Testis (tissue), 3 donors: ENCODE results near the gene SUV39H1. TPM values are rescaled to one million over a fixed set of nuclear protein-coding genes. Genes with fewer than 3 reads are reported as not detected.
A peak's percentile ranks its signal among the peaks of the same experiment; 100 is the strongest.

ENCODE experiments used
- DNase-seq: peaks from one replicate; pipeline ENCODE4 v3.0.0-alpha.2; 2019
- H3K27ac ChIP-seq, 2 donors: fragments of 200-600 bp; sonication (generic); one replicate each; pipeline ENCODE4 v1.5.1; 2019
- H3K27me3 ChIP-seq: fragments of 200-600 bp; sonication (generic); one replicate; pipeline ENCODE4 v1.5.1; 2019
- H3K36me3 ChIP-seq: fragments of 200-600 bp; sonication (generic); one replicate; pipeline ENCODE4 v1.5.1; 2017; ENCODE audit warnings: low read depth; ENCODE audit errors: missing control alignments
- H3K4me1 ChIP-seq: fragments of 200-600 bp; sonication (generic); one replicate; pipeline ENCODE4 v1.5.1; 2019
- H3K4me3 ChIP-seq, 2 donors: fragments of 200-600 bp; sonication (generic); one replicate each; pipeline ENCODE4 v1.5.1; 2017 to 2019
- H3K9me3 ChIP-seq: fragments of 200-600 bp; sonication (generic); one replicate; pipeline ENCODE4 v1.5.1; 2017
- POLR2A ChIP-seq: fragments of 450-650 bp; IDR thresholded peaks from one replicate; pipeline ENCODE4 v1.6.1; 2017; ENCODE audit warnings: antibody characterized with exemption, mild to moderate bottlenecking, moderate library complexity
- WGBS, 2 donors: methylation state at CpG; one replicate each; pipeline ENCODE4 v1.1.5; 2018; 5-methylcytosine and 5-hydroxymethylcytosine counted together
- intact Hi-C: fragments of 100-400 bp; cut with DNase I; formaldehyde crosslinking; loops from one replicate; pipeline ENCODE4 v1.15.1; 2023; ENCODE audit warnings: low total_unique reads
- polyA plus RNA-seq: library from polyadenylated mRNA; stranded (reverse); fragments of 350-450 nt; fragmentation: Illumina TruSeq; extraction: RNeasy Lipid Tissue Mini Kit (QIAGEN cat#74804); gene quantifications from one replicate; pipeline ENCODE4 v1.2.3, GENCODE V29; 2014; ENCODE audit warnings: low read depth, low replicate concordance; ENCODE audit not compliant: insufficient read depth
- total RNA-seq, 2 donors: library from RNA; depleted of rRNA; stranded (reverse); fragments of >200 nt; gene quantifications; one replicate each; pipeline ENCODE4 v1.2.3, GENCODE V29; 2016
- TF ChIP-seq, protein P1 (sequence below), 3 experiments: fragments of 450-650 bp in 2 of 3; fragments of 200-600 bp in 1 of 3; sonication (generic) in 1 of 3; IDR thresholded peaks; one replicate each; pipeline ENCODE4 v1.5.1; 2016 to 2019; ENCODE audit warnings: antibody characterized with exemption in 3 of 3, mild to moderate bottlenecking in 2 of 3, moderate library complexity in 1 of 3

SUV39H1 gene
- total and polyA plus RNA-seq, 3 donors from 2014 or later: 10.3 to 16.7 (median 16.5) TPM

DNA sequence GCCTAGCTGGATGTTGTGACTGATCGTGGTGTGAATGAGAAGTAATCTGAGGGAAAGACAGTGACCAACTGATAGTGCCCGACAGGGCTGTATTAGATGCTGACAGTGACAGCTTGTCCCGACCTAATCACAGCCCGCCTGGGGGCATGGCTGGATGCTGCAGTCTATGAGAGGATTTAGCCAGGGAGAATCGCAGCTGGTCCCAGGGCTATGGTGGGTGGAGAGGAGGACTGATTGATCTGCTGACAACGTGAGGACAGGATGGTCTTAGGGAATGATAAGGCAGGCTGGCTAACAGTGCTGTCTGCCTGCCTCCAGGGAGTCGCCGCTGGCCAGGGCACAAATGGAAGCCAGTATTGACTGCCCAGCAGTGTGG, 621 bp upstream of the SUV39H1 start:
- WGBS, 2 donors: 0 to 1% methylated on average over 8 of the region's 8 CpGs
- peaks cover 4% of the 10 kb centered on the region for H3K4me1 ChIP-seq
- H3K4me3 ChIP-seq: peak overlapping the region; percentile 58 to 62
- no peak for DNase-seq
- TF ChIP-seq, protein P1, sequence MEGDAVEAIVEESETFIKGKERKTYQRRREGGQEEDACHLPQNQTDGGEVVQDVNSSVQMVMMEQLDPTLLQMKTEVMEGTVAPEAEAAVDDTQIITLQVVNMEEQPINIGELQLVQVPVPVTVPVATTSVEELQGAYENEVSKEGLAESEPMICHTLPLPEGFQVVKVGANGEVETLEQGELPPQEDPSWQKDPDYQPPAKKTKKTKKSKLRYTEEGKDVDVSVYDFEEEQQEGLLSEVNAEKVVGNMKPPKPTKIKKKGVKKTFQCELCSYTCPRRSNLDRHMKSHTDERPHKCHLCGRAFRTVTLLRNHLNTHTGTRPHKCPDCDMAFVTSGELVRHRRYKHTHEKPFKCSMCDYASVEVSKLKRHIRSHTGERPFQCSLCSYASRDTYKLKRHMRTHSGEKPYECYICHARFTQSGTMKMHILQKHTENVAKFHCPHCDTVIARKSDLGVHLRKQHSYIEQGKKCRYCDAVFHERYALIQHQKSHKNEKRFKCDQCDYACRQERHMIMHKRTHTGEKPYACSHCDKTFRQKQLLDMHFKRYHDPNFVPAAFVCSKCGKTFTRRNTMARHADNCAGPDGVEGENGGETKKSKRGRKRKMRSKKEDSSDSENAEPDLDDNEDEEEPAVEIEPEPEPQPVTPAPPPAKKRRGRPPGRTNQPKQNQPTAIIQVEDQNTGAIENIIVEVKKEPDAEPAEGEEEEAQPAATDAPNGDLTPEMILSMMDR (IDR thresholded peaks at IDR 0.05): no peak
- TF ChIP-seq POLR2A: no peak
- H3K27me3 ChIP-seq: no peaks in the 10 kb centered on the region
- intact Hi-C loops: no loop called here
- no peaks in the 10 kb centered on the region for H3K36me3 ChIP-seq
- H3K27ac ChIP-seq: peak overlapping the region; percentile 74 to 88
- H3K9me3 ChIP-seq: no peaks in the 10 kb centered on the region

DNA sequence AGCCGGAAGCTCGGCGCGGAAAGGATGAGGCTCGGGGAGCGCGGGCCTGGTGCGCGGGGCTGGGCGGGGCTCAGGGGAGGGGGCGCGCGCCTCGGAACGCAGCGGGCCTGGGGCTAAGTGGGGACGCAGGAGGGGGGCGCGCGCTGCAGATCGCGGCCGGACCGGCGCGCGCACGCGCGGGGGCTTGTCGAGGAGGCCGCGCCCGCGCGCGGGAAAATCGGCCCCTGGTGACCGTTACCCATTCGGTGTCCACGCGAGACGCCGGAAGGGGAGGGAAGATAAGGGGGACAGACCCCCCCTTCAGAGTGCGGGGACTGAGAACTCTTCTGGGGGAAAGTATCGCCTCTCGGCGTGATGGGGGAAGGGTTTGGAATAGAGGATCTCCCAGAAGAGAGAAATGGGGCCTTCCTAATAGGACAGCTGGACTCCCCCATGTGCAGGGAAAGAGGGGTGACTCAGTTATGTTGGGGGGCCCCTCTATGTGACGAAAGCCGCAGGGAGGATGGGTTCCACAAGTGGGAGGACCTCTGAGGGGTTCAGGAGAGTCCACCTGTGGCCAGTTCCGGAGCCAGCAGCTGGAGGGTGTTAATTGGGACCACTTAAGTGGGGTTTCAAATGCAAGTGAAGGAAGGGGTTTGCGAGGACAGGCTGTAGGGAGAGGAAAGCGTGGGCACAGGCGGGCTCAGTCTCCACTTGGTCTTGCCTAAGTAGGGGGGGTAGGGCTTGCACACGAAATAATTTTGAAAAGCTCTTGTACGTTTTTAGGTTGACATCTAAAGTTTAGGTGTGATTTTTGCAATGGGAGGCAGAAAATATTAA, 584 bp downstream of the SUV39H1 start:
- Histone ChIP-seq H3K27me3 (no peaks in the 10 kb centered on the region), H3K4me3 (peak overlapping the region; percentile 58 to 62), H3K4me1 (peaks cover 4% of the 10 kb centered on the region), H3K9me3 (no peaks in the 10 kb centered on the region), H3K27ac (peak overlapping the region; percentile 74 to 88), H3K36me3 (no peaks in the 10 kb centered on the region)
- no peak for TF ChIP-seq POLR2A
- TF ChIP-seq, protein P1 (IDR thresholded peaks at IDR 0.05): no peak
- WGBS, 2 donors: 2 to 20% methylated on average over 8 to 9 of the region's 56 CpGs
- DNase-seq: peak; percentile 58
- intact Hi-C loops: no loop called here

DNA sequence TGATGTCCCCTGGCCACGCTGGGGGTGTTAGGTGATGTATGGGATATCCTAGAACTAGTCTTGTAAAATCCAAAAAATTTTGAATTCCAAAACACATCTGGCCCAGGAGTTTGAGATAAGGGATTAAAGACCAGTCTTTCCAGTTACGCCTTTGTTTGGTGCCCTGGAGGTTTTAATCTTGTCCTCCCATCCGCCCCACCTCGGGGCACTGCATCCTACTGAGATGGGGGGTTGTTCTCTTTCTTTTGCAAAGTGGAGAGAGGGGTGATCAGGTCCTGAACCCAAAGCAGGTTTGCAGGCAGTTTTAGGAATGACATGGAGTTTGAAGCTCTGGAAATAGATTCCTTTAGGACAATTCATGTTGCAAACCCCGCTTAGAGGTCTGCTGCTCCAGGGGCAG, 1.8 kb downstream of the SUV39H1 start:
- Histone ChIP-seq H3K9me3 (no peaks in the 10 kb centered on the region), H3K4me1 (peaks cover 4% of the 10 kb centered on the region), H3K4me3 (no peak overlapping the region), H3K27ac (no peak overlapping the region), H3K27me3 (no peaks in the 10 kb centered on the region), H3K36me3 (no peaks in the 10 kb centered on the region)
- 74 to 90% methylated on average over 4 to 5 of the region's 5 CpGs for WGBS, 2 donors
- intact Hi-C loops: no loop called here
- no peak for TF ChIP-seq POLR2A
- TF ChIP-seq, protein P1 (IDR thresholded peaks at IDR 0.05): no peak
- no peak for DNase-seq

DNA sequence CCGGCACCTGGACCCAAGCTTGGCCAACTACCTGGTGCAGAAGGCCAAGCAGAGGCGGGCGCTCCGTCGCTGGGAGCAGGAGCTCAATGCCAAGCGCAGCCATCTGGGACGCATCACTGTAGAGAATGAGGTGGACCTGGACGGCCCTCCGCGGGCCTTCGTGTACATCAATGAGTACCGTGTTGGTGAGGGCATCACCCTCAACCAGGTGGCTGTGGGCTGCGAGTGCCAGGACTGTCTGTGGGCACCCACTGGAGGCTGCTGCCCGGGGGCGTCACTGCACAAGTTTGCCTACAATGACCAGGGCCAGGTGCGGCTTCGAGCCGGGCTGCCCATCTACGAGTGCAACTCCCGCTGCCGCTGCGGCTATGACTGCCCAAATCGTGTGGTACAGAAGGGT, 3.7 kb downstream of the SUV39H1 start:
- Histone ChIP-seq H3K27ac (no peak overlapping the region), H3K4me3 (no peak overlapping the region), H3K4me1 (peaks cover 4% of the 10 kb centered on the region), H3K36me3 (no peaks in the 10 kb centered on the region), H3K27me3 (no peaks in the 10 kb centered on the region), H3K9me3 (no peaks in the 10 kb centered on the region)
- no peak for DNase-seq
- TF ChIP-seq, protein P1 (IDR thresholded peaks at IDR 0.05): no peak
- no peak for TF ChIP-seq POLR2A
- WGBS, 2 donors: 96% methylated on average over 7 of the region's 23 CpGs; no CpG with 5 or more reads in 1 of the 2 donors
- intact Hi-C loops: no loop called here
